H1 (cell line): ENCODE results near the gene RCSD1. TPM values are rescaled to one million over a fixed set of nuclear protein-coding genes. Genes with fewer than 3 reads are reported as not detected.

Source experiments
- CTCF ChIA-PET: fragments of 300-600 bp; sonication (Branson Sonifier 250); formaldehyde crosslinking; loops from one replicate; lab custom pipeline; 2021; ENCODE audit not compliant: partially characterized antibody; lab: Charles Lee
- POLR2A ChIA-PET: fragments of 300-600 bp; sonication (Branson Sonifier 250); formaldehyde crosslinking; loops from one replicate; lab custom pipeline; 2021; ENCODE audit warnings: inconsistent platforms; ENCODE audit not compliant: partially characterized antibody; lab: Charles Lee
- DNase-seq, 2 experiments: peaks; one replicate each; pipeline versions ENCODE4 v3.0.0 to v3.0.0-alpha.2; 2010 to 2022; ENCODE audit warnings: low spot score in 2 of 2, low read depth in 1 of 2, mixed read lengths in 1 of 2
- FAIRE-seq: peaks from 2 replicates; lab custom pipeline; 2011; peaks lifted over from hg19 to GRCh38; lab: Jason Lieb, UNC
- H2AFZ ChIP-seq: 2 replicates; pipeline ENCODE4 v1.8.1; 2012; ENCODE audit warnings: low read length, inconsistent platforms
- H2AK5ac ChIP-seq: 2 replicates; pipeline ENCODE4 v1.6.1; 2013; ENCODE audit warnings: low read depth, low read length
- H2BK120ac ChIP-seq: replicated peaks from 2 replicates; pipeline ENCODE3; 2013; ENCODE audit warnings: low read depth, low read length, inconsistent platforms
- H2BK12ac ChIP-seq: 2 replicates; pipeline ENCODE4 v1.6.1; 2013; ENCODE audit warnings: low read depth, low read length
- H2BK15ac ChIP-seq: 2 replicates; pipeline ENCODE4 v1.6.1; 2013; ENCODE audit warnings: low read length
- H2BK20ac ChIP-seq: 2 replicates; pipeline ENCODE4 v1.6.1; 2013; ENCODE audit warnings: low read length
- H2BK5ac ChIP-seq: 2 replicates; pipeline ENCODE4 v1.6.1; 2013; ENCODE audit warnings: low read depth, low read length
- H3K14ac ChIP-seq: 2 replicates; pipeline ENCODE4 v1.6.1; 2013; ENCODE audit warnings: inconsistent platforms; ENCODE audit not compliant: insufficient read length
- H3K18ac ChIP-seq: 2 replicates; pipeline ENCODE4 v1.6.1; 2013; ENCODE audit warnings: low read length; ENCODE audit errors: extremely low read depth
- H3K23ac ChIP-seq: 2 replicates; pipeline ENCODE4 v1.6.1; 2013; ENCODE audit warnings: inconsistent platforms; ENCODE audit not compliant: insufficient read length
- H3K23me2 ChIP-seq: 2 replicates; pipeline ENCODE4 v1.6.1; 2013; ENCODE audit warnings: low read depth, low read length
- H3K27ac ChIP-seq: 2 replicates; pipeline ENCODE4 v1.6.1; 2011; ENCODE audit warnings: low read depth, low read length, inconsistent platforms
- H3K27me3 ChIP-seq, 4 experiments: replicated peaks in 1 of 4; 1 replicate in 1 of 4; 2 replicates in 3 of 4; pipeline versions ENCODE4 v1.6.1 to v1.8.1; 2011 to 2013; ENCODE audit warnings: low read length in 3 of 4, mild to moderate bottlenecking in 3 of 4, inconsistent platforms in 2 of 4, mixed read lengths in 2 of 4, moderate library complexity in 1 of 4; ENCODE audit not compliant: control insufficient read depth in 3 of 4, insufficient read depth in 3 of 4; ENCODE audit errors: extremely low read depth in 1 of 4
- H3K36me3 ChIP-seq, 4 experiments: 2 replicates each; pipeline versions ENCODE4 v1.6.1 to v1.8.1; 2011 to 2013; ENCODE audit warnings: mild to moderate bottlenecking in 4 of 4, low read length in 3 of 4, moderate library complexity in 2 of 4, control low read depth in 1 of 4, inconsistent platforms in 1 of 4; ENCODE audit not compliant: insufficient read depth in 4 of 4, control insufficient read depth in 2 of 4
- H3K4ac ChIP-seq: replicated peaks from 2 replicates; pipeline ENCODE3; 2013; ENCODE audit warnings: low read length, low read depth, mixed read lengths, inconsistent platforms; ENCODE audit not compliant: insufficient read length
- H3K4me1 ChIP-seq, 4 experiments: replicated peaks in 1 of 4; 1 replicate in 1 of 4; 2 replicates in 3 of 4; pipeline versions ENCODE4 v1.6.1 to v1.8.1; 2011 to 2013; ENCODE audit warnings: low read length in 3 of 4, inconsistent platforms in 2 of 4, mixed read lengths in 1 of 4; ENCODE audit not compliant: insufficient read depth in 4 of 4, control insufficient read depth in 3 of 4
- H3K4me2 ChIP-seq, 2 experiments: 2 replicates each; pipeline versions ENCODE4 v1.6.1 to v1.8.1; 2011 to 2013; ENCODE audit warnings: low read depth in 2 of 2, low read length in 2 of 2, control low read depth in 1 of 2, inconsistent platforms in 1 of 2, mild to moderate bottlenecking in 1 of 2; ENCODE audit not compliant: insufficient read depth in 1 of 2
- H3K4me3 ChIP-seq, 4 experiments: fragments of 200-600, 300-600 bp in 1 of 4; sonication (generic), shearing (Covaris generic), sonication (Bioruptor Twin) in 1 of 4; 2 replicates each; pipeline versions ENCODE4 v1.5.1 to v1.8.1; 2011 to 2016; ENCODE audit warnings: low read length in 4 of 4, low read depth in 3 of 4, control low read depth in 2 of 4, inconsistent platforms in 2 of 4, mild to moderate bottlenecking in 2 of 4, mixed read lengths in 1 of 4, moderate library complexity in 1 of 4; ENCODE audit not compliant: insufficient read depth in 2 of 4; ENCODE audit errors: extremely low read depth in 1 of 4
- H3K56ac ChIP-seq: replicated peaks from 2 replicates; pipeline ENCODE3; 2013; ENCODE audit warnings: low read depth, mild to moderate bottlenecking, mixed read lengths, low read length, inconsistent platforms; ENCODE audit not compliant: insufficient read length
- H3K79me1 ChIP-seq: 2 replicates; pipeline ENCODE4 v1.6.1; 2013; ENCODE audit warnings: low read depth, low read length, control low read depth
- H3K79me2 ChIP-seq, 2 experiments: 2 replicates each; pipeline versions ENCODE4 v1.6.1 to v1.8.1; 2012 to 2013; ENCODE audit warnings: low read length in 2 of 2, mild to moderate bottlenecking in 2 of 2, inconsistent platforms in 1 of 2; ENCODE audit not compliant: insufficient read depth in 2 of 2, control insufficient read depth in 1 of 2
- H3K9ac ChIP-seq, 4 experiments: replicated peaks in 1 of 4; 1 replicate in 1 of 4; 2 replicates in 3 of 4; pipeline versions ENCODE4 v1.6.1 to v1.8.1; 2011 to 2013; ENCODE audit warnings: low read depth in 3 of 4, low read length in 3 of 4, control low read depth in 2 of 4, mild to moderate bottlenecking in 2 of 4, moderate library complexity in 2 of 4, inconsistent platforms in 1 of 4; ENCODE audit errors: extremely low read depth in 1 of 4
- H3K9me3 ChIP-seq, 2 experiments: 2 replicates each; pipeline versions ENCODE4 v1.6.1 to v1.8.1; 2012 to 2013; ENCODE audit warnings: mild to moderate bottlenecking in 2 of 2, moderate library complexity in 2 of 2, control low read depth in 1 of 2, inconsistent platforms in 1 of 2, low read depth in 1 of 2, low read length in 1 of 2, mixed read lengths in 1 of 2; ENCODE audit not compliant: insufficient read depth in 2 of 2
- H4K20me1 ChIP-seq, 2 experiments: replicated peaks in 1 of 2; 2 replicates each; pipeline versions ENCODE3 to v1.8.1; 2011 to 2013; ENCODE audit warnings: inconsistent platforms in 2 of 2, low read length in 2 of 2, mild to moderate bottlenecking in 1 of 2; ENCODE audit not compliant: insufficient read depth in 2 of 2, control insufficient read depth in 1 of 2
- H4K5ac ChIP-seq: 2 replicates; pipeline ENCODE4 v1.6.1; 2013; ENCODE audit warnings: low read length, low read depth, mixed read lengths, inconsistent platforms; ENCODE audit not compliant: insufficient read length
- H4K8ac ChIP-seq: 2 replicates; pipeline ENCODE4 v1.8.0; 2013; ENCODE audit warnings: mild to moderate bottlenecking, moderate library complexity, low read length, inconsistent platforms; ENCODE audit not compliant: insufficient read depth; ENCODE audit errors: extremely low read depth
- H4K91ac ChIP-seq: replicated peaks from 2 replicates; pipeline ENCODE3; 2013; ENCODE audit warnings: low read length, mixed read lengths, inconsistent platforms; ENCODE audit not compliant: insufficient read length
- CHD1 ChIP-seq: IDR thresholded peaks from 2 replicates; pipeline ENCODE4 v1.6.1; 2012; ENCODE audit warnings: low read depth, low read length, improper control_type of control experiment
- KDM4A ChIP-seq: IDR thresholded peaks from one replicate; pipeline ENCODE4 v1.7.1; 2012; ENCODE audit warnings: low read depth, mild to moderate bottlenecking, moderate library complexity, low read length, inconsistent platforms; ENCODE audit not compliant: severe bottlenecking
- TAF7 ChIP-seq: optimal IDR thresholded peaks from 2 replicates; pipeline ENCODE3; 2011; ENCODE audit warnings: low read depth, mild to moderate bottlenecking, inconsistent platforms, low read length, moderate library complexity, borderline replicate concordance
- TCF12 ChIP-seq: IDR thresholded peaks from 2 replicates; pipeline ENCODE4 v1.6.1; 2011; ENCODE audit warnings: low read depth, mild to moderate bottlenecking, low read length
- WGBS, 2 experiments: shearing (Covaris generic) in 1 of 2; methylation state at CpG; one replicate each; pipeline versions ENCODE4 v1.1.6 to v1.1.7; 2013 to 2015; ENCODE audit warnings: low lambda C conversion rate in 2 of 2, mixed read lengths in 2 of 2, inconsistent platforms in 1 of 2, low coverage in 1 of 2, missing lambda C conversion rate in 1 of 2; ENCODE audit not compliant: insufficient replicate concordance in 2 of 2, insufficient coverage in 1 of 2, insufficient read length in 1 of 2; ENCODE audit errors: extremely low coverage in 1 of 2, missing lambda C conversion rate in 1 of 2; 5-methylcytosine and 5-hydroxymethylcytosine counted together
- polyA plus RNA-seq, 7 experiments: library from polyadenylated mRNA; depleted of rRNA in 3 of 7; stranded (reverse) in 5 of 7; unstranded in 2 of 7; fragments of >200 nt in 5 of 7; fragments of 200-250 nt in 2 of 7; gene quantifications; 1 replicate in 5 of 7; 2 replicates in 1 of 7; 4 replicates in 1 of 7; pipeline versions ENCODE4 v1.2.1 to v1.2.3, GENCODE V29; 2011 to 2013; ENCODE audit warnings: missing spikeins in 2 of 7, mixed read lengths in 2 of 7
- total RNA-seq: library from RNA; stranded (reverse); fragmentation: NEBNext Ultra II Directional; extraction: Animal tissue kit (Norgen Biotek cat#: 25700); gene quantifications from 2 replicates; pipeline ENCODE4 v1.2.1, GENCODE V29; 2021
- TF ChIP-seq, protein P1 (sequence below): IDR thresholded peaks from 2 replicates; pipeline ENCODE4 v1.6.1; 2012; ENCODE audit warnings: inconsistent platforms

The RCSD1 gene
- total and polyA plus RNA-seq, 2 of the 8 experiments (the other 6 are each of a cell fraction or from before 2014, with no cell fraction given), result 0.47 to 0.69 TPM

GRCh38 chr1:167627615-167627864 lies 2.5 kb upstream of the RCSD1 start:
- Histone ChIP-seq H3K36me3 (no peaks in the 10 kb centered on the region), H3K56ac (no peak overlapping the region), H3K4ac (no peak overlapping the region), H2BK5ac (no peak overlapping the region), H3K23me2 (peaks cover 7% of the 10 kb centered on the region; the same call in 1 of the 2 replicates), H3K18ac (no peak overlapping the region), H3K4me1 (peaks cover 0 to 10% (median 5%) of the 10 kb centered on the region in 4 experiments; a peak in 5 of 7 replicates), H4K91ac (no peak overlapping the region), H3K9ac (no peak overlapping the region), H2BK20ac (no peak overlapping the region), H3K79me2 (no peaks in the 10 kb centered on the region), H2AFZ (no peak overlapping the region), H3K14ac (no peak overlapping the region), H3K4me3 (no peak overlapping the region), H3K27me3 (peaks cover 20 to 46% (median 40%) of the 10 kb centered on the region in 4 experiments), H3K23ac (no peak overlapping the region), H2BK15ac (no peak overlapping the region), H2BK120ac (no peak overlapping the region), H3K9me3 (no peaks in the 10 kb centered on the region), H4K8ac (no peak overlapping the region), H3K27ac (no peak overlapping the region), H3K79me1 (no peaks in the 10 kb centered on the region), H4K5ac (no peak overlapping the region), H3K4me2 (no peak overlapping the region), H4K20me1 (no peaks in the 10 kb centered on the region), H2AK5ac (no peak overlapping the region), H2BK12ac (no peak overlapping the region)
- DNase-seq (no peak), FAIRE-seq (no peak)
- WGBS, 2 experiments, result 85% methylated on average over 3 of the region's 3 CpGs; no CpG with 5 or more reads in 1 of the 2 experiments
- ChIA-PET POLR2A (no interaction called here), CTCF (interaction anchor here (0.7 to 1.3 kb wide), 3 partner anchors 16 to 21 kb away, joined by 3 to 5 read pairs (median 3); no protein-coding TSS in a partner anchor)
- TF ChIP-seq KDM4A (no peak), TCF12 (no peak), CHD1 (no peak), TAF7 (no peak)
- TF ChIP-seq, protein P1, sequence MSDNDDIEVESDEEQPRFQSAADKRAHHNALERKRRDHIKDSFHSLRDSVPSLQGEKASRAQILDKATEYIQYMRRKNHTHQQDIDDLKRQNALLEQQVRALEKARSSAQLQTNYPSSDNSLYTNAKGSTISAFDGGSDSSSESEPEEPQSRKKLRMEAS, result no peak
